GM21367 (cell line): ENCODE measurements around the gene PPM1G.

Experiments
- ATAC-seq: cut with Tn5 transposase; IDR thresholded peaks from one replicate; pipeline ENCODE4 v1.9.1; 2021; ENCODE audit not compliant: unreplicated experiment

Gene PPM1G

DNA sequence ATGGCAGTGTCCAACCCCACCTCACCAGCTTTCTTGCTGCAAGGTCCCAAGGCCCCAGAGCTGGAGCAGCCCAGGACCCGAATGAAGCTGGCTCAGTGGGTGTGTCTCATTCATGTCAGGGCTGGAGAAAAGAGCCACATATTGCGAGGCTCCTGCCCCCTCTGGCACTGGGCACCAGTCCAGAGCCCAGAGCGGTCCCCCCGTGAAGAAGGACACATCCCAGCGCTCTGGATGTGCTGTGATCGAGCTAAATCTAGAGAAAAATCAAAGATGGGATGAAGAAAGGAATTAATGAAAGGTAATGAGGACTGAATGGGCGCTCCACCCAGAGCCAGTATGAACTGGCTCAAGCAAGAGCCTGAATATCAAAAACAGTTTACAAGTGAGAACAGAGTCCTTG is 73.2 kb downstream of the PPM1G start:
- no peak for ATAC-seq

DNA sequence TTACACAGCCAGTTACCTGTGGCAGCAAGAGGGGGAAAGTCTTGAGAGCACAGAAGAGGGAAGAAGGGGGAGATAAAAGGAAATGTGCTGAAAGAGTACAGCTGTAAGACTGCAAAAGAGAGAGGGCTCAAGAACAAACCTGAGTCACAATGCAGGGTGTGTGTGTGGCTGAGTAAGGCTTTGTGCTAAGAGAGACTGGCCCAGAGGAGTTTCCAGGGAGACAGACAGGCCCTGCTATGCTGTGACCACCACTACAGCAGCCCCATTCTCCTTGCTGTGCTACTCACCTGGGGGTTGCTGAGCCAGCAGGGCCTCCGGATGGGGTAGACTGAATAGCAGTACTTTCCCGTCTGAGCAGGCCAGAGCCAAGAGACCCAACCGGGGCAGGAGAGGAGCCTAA is 74.1 kb downstream of the PPM1G start:
- ATAC-seq = no peak
